ENCODE results near the gene ATP6V1G2. TPM values are rescaled to one million over a fixed set of nuclear protein-coding genes. Genes with fewer than 3 reads are reported as not detected.

Gene ATP6V1G2
- total RNA-seq, 2 donors from 2014 or later: 1.7 to 2.1 TPM

- peaks cover 32% of the 10 kb centered on the region for H3K4me1 Mint-ChIP-seq
- peak overlapping the region; percentile 65 for H3K27ac Mint-ChIP-seq
- DNase-seq: no peak
- peak overlapping the region; percentile 98 for H3K4me3 Mint-ChIP-seq
- Histone ChIP-seq H3K9me3 (ENCODE audit: control insufficient read depth, low read length) (no peaks in the 10 kb centered on the region), H3K4me1 (ENCODE audit: control insufficient read depth, insufficient read depth, low read length) (peaks cover 7% of the 10 kb centered on the region), H3K4me3 (ENCODE audit: low read length) (peak overlapping the region; percentile 99), H3K27ac (ENCODE audit: low read depth, low read length) (no peak overlapping the region), H3K9ac (ENCODE audit: extremely low read depth, low read length, poor library complexity, severe bottlenecking) (no peak overlapping the region), H3K27me3 (ENCODE audit: control insufficient read depth, insufficient read depth, low read length, poor library complexity, severe bottlenecking) (no peaks in the 10 kb centered on the region), H3K36me3 (ENCODE audit: control insufficient read depth, insufficient read depth, low read length) (peaks cover 67% of the 10 kb centered on the region)
- TF ChIP-seq, protein P1, sequence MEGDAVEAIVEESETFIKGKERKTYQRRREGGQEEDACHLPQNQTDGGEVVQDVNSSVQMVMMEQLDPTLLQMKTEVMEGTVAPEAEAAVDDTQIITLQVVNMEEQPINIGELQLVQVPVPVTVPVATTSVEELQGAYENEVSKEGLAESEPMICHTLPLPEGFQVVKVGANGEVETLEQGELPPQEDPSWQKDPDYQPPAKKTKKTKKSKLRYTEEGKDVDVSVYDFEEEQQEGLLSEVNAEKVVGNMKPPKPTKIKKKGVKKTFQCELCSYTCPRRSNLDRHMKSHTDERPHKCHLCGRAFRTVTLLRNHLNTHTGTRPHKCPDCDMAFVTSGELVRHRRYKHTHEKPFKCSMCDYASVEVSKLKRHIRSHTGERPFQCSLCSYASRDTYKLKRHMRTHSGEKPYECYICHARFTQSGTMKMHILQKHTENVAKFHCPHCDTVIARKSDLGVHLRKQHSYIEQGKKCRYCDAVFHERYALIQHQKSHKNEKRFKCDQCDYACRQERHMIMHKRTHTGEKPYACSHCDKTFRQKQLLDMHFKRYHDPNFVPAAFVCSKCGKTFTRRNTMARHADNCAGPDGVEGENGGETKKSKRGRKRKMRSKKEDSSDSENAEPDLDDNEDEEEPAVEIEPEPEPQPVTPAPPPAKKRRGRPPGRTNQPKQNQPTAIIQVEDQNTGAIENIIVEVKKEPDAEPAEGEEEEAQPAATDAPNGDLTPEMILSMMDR (conservative IDR thresholded peaks at IDR 0.05): no peak
- H3K27me3 Mint-ChIP-seq (ENCODE audit: insufficient read depth): no peaks in the 10 kb centered on the region
- H3K36me3 Mint-ChIP-seq (ENCODE audit: low read depth): peaks cover 66% of the 10 kb centered on the region
- WGBS, 2 experiments (ENCODE audit: insufficient coverage in 1 of 2, insufficient read length in 1 of 2): 97 to 98% methylated on average over 5 to 6 of the region's 6 CpGs
- H3K9me3 Mint-ChIP-seq: no peaks in the 10 kb centered on the region
Observed at GRCh38 chr6:31538805-31539400, 7.5 kb downstream of the ATP6V1G2 start.

DNA sequence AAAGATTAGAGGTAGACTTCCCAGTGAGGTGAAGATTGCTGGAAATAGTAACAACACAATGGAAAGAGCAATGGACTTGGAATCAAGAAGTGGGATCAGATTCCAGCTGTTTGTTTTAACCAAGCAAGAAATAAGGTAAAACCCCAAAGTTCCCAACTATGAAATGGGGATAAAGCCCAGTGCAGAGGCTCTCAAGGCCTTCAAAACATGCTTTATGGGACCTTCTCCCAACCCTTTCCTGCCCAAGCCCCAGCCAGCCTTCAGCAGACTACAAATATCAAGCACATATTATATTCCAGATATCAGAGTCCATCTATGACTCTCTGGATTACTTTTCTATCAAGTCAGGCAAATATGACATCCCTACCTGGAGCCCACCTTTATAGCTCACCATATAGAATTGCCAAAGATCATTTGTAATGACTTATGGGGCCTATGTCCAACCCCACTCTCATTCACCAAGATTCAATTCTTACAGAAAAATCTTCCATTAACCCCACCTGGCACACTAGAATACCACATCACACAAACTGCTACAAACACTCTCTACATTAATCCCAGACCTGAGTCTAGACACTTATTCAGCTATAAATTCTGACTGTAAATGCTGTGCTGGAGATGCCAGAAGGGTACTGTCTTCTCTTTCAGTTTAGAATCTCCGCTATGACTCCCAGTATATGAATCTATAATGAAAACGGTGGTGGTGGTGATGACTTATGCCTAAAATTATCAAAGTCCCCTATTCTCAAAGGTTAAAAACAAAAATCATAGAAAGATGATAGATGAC lies 10.7 kb downstream of the ATP6V1G2 start:
- TF ChIP-seq, protein P1 (conservative IDR thresholded peaks at IDR 0.05): no peak
- peaks cover 98% of the 10 kb centered on the region for H3K36me3 ChIP-seq (ENCODE audit: control insufficient read depth, insufficient read depth, low read length)
- H3K4me1 ChIP-seq (ENCODE audit: control insufficient read depth, insufficient read depth, low read length): peaks cover 7% of the 10 kb centered on the region
- no peaks in the 10 kb centered on the region for H3K9me3 ChIP-seq (ENCODE audit: control insufficient read depth, low read length)
- Mint-ChIP-seq H3K4me1 (peaks cover 34% of the 10 kb centered on the region), H3K9me3 (no peaks in the 10 kb centered on the region), H3K4me3 (no peak overlapping the region), H3K36me3 (ENCODE audit: low read depth) (peaks cover 90% of the 10 kb centered on the region), H3K27ac (peak overlapping the region; percentile 38), H3K27me3 (ENCODE audit: insufficient read depth) (no peaks in the 10 kb centered on the region)
- no peak overlapping the region for H3K9ac ChIP-seq (ENCODE audit: extremely low read depth, low read length, poor library complexity, severe bottlenecking)
- 100% methylated on average over 2 of the region's 2 CpGs; no CpG with 5 or more reads in 1 of the 2 experiments for WGBS, 2 experiments (ENCODE audit: insufficient coverage in 1 of 2, insufficient read length in 1 of 2)
- H3K4me3 ChIP-seq (ENCODE audit: low read length): no peak overlapping the region
- H3K27ac ChIP-seq (ENCODE audit: low read depth, low read length): no peak overlapping the region
- no peaks in the 10 kb centered on the region for H3K27me3 ChIP-seq (ENCODE audit: control insufficient read depth, insufficient read depth, low read length, poor library complexity, severe bottlenecking)
- DNase-seq: no peak

DNA sequence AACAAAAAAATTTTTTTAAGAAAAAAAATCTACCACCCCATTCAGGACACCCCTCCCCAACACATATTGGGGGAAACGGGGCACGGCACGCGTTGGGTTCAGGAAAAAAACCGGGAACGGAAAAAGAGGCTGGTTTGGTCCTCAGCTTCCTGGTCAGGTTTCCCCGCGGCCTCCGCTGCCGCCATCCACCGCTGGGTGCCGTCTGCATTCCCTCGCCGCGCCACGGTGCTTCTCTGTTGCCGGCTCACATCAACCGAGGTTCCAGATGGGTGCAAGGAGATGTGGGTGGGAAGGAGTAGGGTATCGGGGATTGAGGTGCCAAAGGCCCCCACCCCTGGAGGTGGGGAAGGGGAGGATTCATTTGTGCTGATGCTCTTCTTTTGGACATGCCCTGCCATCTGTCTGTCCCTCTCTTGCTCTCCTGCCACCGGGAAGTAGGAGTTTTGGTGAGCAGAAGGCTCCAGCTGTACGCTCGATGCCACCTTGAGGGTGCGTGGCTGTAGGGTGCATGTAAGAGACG lies 11.8 kb downstream of the ATP6V1G2 start:
- peaks cover 90% of the 10 kb centered on the region for H3K36me3 Mint-ChIP-seq (ENCODE audit: low read depth)
- H3K27me3 ChIP-seq (ENCODE audit: control insufficient read depth, insufficient read depth, low read length, poor library complexity, severe bottlenecking): no peaks in the 10 kb centered on the region
- no peak overlapping the region for H3K4me3 ChIP-seq (ENCODE audit: low read length)
- DNase-seq: no peak
- H3K9ac ChIP-seq (ENCODE audit: extremely low read depth, low read length, poor library complexity, severe bottlenecking): no peak overlapping the region
- H3K27ac ChIP-seq (ENCODE audit: low read depth, low read length): no peak overlapping the region
- peaks cover 36% of the 10 kb centered on the region for H3K4me1 Mint-ChIP-seq
- no peak overlapping the region for H3K4me3 Mint-ChIP-seq
- peaks cover 98% of the 10 kb centered on the region for H3K36me3 ChIP-seq (ENCODE audit: control insufficient read depth, insufficient read depth, low read length)
- no peaks in the 10 kb centered on the region for H3K27me3 Mint-ChIP-seq (ENCODE audit: insufficient read depth)
- 93 to 95% methylated on average over 15 to 24 of the region's 24 CpGs for WGBS, 2 experiments (ENCODE audit: insufficient coverage in 1 of 2, insufficient read length in 1 of 2)
- TF ChIP-seq, protein P1 (conservative IDR thresholded peaks at IDR 0.05): no peak
- no peaks in the 10 kb centered on the region for H3K9me3 ChIP-seq (ENCODE audit: control insufficient read depth, low read length)
- H3K27ac Mint-ChIP-seq: no peak overlapping the region
- H3K4me1 ChIP-seq (ENCODE audit: control insufficient read depth, insufficient read depth, low read length): peaks cover 1% of the 10 kb centered on the region
- H3K9me3 Mint-ChIP-seq: no peaks in the 10 kb centered on the region

Measured in endodermal cell (in vitro differentiated cells).